Measurements from ENCODE around the gene MS4A18.

Gene MS4A18

DNA sequence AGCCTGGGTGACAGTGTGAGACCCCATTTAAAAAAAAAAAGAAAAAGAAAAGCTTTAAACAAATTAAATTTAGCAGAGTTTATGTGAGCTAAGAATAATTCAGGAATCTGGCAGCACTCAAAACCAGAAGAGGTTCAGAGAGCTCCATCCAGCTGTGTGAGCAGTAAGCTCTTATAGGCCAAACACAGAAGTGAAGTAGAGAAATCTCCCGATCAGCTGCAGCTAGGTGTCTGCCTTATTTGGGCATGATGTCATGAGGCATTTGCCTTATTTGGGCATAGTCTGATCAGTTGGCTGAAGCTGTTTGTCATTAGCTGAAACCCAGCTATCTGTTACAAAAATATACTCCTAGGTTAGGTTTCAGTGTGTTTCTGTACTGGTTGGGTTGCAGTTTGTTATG is 40.4 kb downstream of the MS4A18 start:
- no peak for TF ChIP-seq EZH2 (IDR thresholded peaks at IDR 0.05; ENCODE audit: borderline replicate concordance, low read depth, low read length, severe bottlenecking)
- TF ChIP-seq, protein P1, sequence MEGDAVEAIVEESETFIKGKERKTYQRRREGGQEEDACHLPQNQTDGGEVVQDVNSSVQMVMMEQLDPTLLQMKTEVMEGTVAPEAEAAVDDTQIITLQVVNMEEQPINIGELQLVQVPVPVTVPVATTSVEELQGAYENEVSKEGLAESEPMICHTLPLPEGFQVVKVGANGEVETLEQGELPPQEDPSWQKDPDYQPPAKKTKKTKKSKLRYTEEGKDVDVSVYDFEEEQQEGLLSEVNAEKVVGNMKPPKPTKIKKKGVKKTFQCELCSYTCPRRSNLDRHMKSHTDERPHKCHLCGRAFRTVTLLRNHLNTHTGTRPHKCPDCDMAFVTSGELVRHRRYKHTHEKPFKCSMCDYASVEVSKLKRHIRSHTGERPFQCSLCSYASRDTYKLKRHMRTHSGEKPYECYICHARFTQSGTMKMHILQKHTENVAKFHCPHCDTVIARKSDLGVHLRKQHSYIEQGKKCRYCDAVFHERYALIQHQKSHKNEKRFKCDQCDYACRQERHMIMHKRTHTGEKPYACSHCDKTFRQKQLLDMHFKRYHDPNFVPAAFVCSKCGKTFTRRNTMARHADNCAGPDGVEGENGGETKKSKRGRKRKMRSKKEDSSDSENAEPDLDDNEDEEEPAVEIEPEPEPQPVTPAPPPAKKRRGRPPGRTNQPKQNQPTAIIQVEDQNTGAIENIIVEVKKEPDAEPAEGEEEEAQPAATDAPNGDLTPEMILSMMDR (IDR thresholded peaks at IDR 0.05; ENCODE audit: borderline replicate concordance, extremely low read depth, low read length, poor library complexity, severe bottlenecking): no peak

DNA sequence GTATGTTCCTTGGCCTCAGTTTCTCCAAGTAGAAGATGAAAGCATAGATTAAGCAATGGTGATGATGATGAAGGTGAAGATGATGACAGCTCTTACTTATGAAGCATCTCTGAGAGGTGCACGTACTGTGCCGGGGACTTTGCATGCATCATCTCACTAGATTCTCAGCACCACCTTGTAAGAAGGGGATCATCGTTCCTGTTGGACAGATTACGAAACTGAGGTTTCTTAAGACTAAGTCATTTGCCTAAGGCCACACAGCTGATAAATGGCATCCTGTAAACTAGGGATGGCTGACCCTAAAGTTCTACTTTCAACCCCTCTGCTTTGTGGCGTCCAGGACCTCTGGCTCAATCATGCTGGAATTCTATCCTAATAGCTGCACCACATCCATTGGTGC is 40.8 kb downstream of the MS4A18 start:
- no peaks in the 10 kb centered on the region; the same call in 1 of the 2 replicates for H4K20me1 ChIP-seq (ENCODE audit: insufficient read depth, low read length)
- H3K4me1 ChIP-seq (ENCODE audit: insufficient read depth, low read length): no peaks in the 10 kb centered on the region
- DNase-seq (no peak), ATAC-seq (ENCODE audit: insufficient read depth, low read depth) (no peak)
- TF ChIP-seq, protein P1 (IDR thresholded peaks at IDR 0.05; ENCODE audit: borderline replicate concordance, extremely low read depth, low read length, poor library complexity, severe bottlenecking): no peak
- no peak for TF ChIP-seq EZH2 (IDR thresholded peaks at IDR 0.05; ENCODE audit: borderline replicate concordance, low read depth, low read length, severe bottlenecking)
- no peak overlapping the region for H3K9ac ChIP-seq (ENCODE audit: low read depth, low read length)
- H3K79me2 ChIP-seq (ENCODE audit: insufficient read depth, low read length): no peaks in the 10 kb centered on the region
- no peaks in the 10 kb centered on the region for H3K9me3 ChIP-seq (ENCODE audit: insufficient read depth, low read length, severe bottlenecking)
- no peaks in the 10 kb centered on the region for H3K27me3 ChIP-seq (ENCODE audit: insufficient read depth, low read length, poor library complexity)
- no peak overlapping the region for H2AFZ ChIP-seq (ENCODE audit: low read depth, low read length)
- no peak overlapping the region for H3K4me3 ChIP-seq (ENCODE audit: low read depth in 1 of 2, low read length in 2 of 2)
- H3K36me3 ChIP-seq (ENCODE audit: insufficient read depth, low read length): no peaks in the 10 kb centered on the region
- no peak overlapping the region for H3K4me2 ChIP-seq (ENCODE audit: insufficient read depth, low read length)
- H3K27ac ChIP-seq (ENCODE audit: low read length): no peak overlapping the region

More for the DNA sequence above, 40.4 kb downstream of the MS4A18 start:
- ATAC-seq (ENCODE audit: insufficient read depth, low read depth) (no peak), DNase-seq (no peak)
- Histone ChIP-seq H3K4me3 (ENCODE audit: low read depth in 1 of 2, low read length in 2 of 2) (no peak overlapping the region), H3K36me3 (ENCODE audit: insufficient read depth, low read length) (no peaks in the 10 kb centered on the region), H3K4me2 (ENCODE audit: insufficient read depth, low read length) (no peak overlapping the region), H3K4me1 (ENCODE audit: insufficient read depth, low read length) (no peaks in the 10 kb centered on the region), H4K20me1 (ENCODE audit: insufficient read depth, low read length) (no peaks in the 10 kb centered on the region; the same call in 1 of the 2 replicates), H2AFZ (ENCODE audit: low read depth, low read length) (no peak overlapping the region), H3K9ac (ENCODE audit: low read depth, low read length) (no peak overlapping the region), H3K27ac (ENCODE audit: low read length) (no peak overlapping the region), H3K27me3 (ENCODE audit: insufficient read depth, low read length, poor library complexity) (no peaks in the 10 kb centered on the region), H3K79me2 (ENCODE audit: insufficient read depth, low read length) (no peaks in the 10 kb centered on the region), H3K9me3 (ENCODE audit: insufficient read depth, low read length, severe bottlenecking) (no peaks in the 10 kb centered on the region)

GRCh38 chr11:60766547-60766946 is 42.0 kb downstream of the MS4A18 start:
- Histone ChIP-seq H3K27me3 (ENCODE audit: insufficient read depth, low read length, poor library complexity) (no peaks in the 10 kb centered on the region), H3K9ac (ENCODE audit: low read depth, low read length) (no peak overlapping the region), H3K79me2 (ENCODE audit: insufficient read depth, low read length) (no peaks in the 10 kb centered on the region), H3K4me1 (ENCODE audit: insufficient read depth, low read length) (no peaks in the 10 kb centered on the region), H3K36me3 (ENCODE audit: insufficient read depth, low read length) (no peaks in the 10 kb centered on the region), H4K20me1 (ENCODE audit: insufficient read depth, low read length) (no peaks in the 10 kb centered on the region; the same call in 1 of the 2 replicates), H3K27ac (ENCODE audit: low read length) (no peak overlapping the region), H3K4me3 (ENCODE audit: low read depth in 1 of 2, low read length in 2 of 2) (no peak overlapping the region), H2AFZ (ENCODE audit: low read depth, low read length) (no peak overlapping the region), H3K4me2 (ENCODE audit: insufficient read depth, low read length) (no peak overlapping the region), H3K9me3 (ENCODE audit: insufficient read depth, low read length, severe bottlenecking) (no peaks in the 10 kb centered on the region)
- TF ChIP-seq, protein P1 (IDR thresholded peaks at IDR 0.05; ENCODE audit: borderline replicate concordance, extremely low read depth, low read length, poor library complexity, severe bottlenecking): no peak
- no peak for TF ChIP-seq EZH2 (IDR thresholded peaks at IDR 0.05; ENCODE audit: borderline replicate concordance, low read depth, low read length, severe bottlenecking)
- ATAC-seq (ENCODE audit: insufficient read depth, low read depth) (no peak), DNase-seq (no peak)

GRCh38 chr11:60767388-60767811 is 42.9 kb downstream of the MS4A18 start:
- Histone ChIP-seq H2AFZ (ENCODE audit: low read depth, low read length) (no peak overlapping the region), H3K4me3 (ENCODE audit: low read depth in 1 of 2, low read length in 2 of 2) (no peak overlapping the region), H3K27me3 (ENCODE audit: insufficient read depth, low read length, poor library complexity) (no peaks in the 10 kb centered on the region), H4K20me1 (ENCODE audit: insufficient read depth, low read length) (no peaks in the 10 kb centered on the region; the same call in 1 of the 2 replicates), H3K27ac (ENCODE audit: low read length) (no peak overlapping the region), H3K9ac (ENCODE audit: low read depth, low read length) (no peak overlapping the region), H3K79me2 (ENCODE audit: insufficient read depth, low read length) (no peaks in the 10 kb centered on the region), H3K9me3 (ENCODE audit: insufficient read depth, low read length, severe bottlenecking) (no peaks in the 10 kb centered on the region), H3K36me3 (ENCODE audit: insufficient read depth, low read length) (no peaks in the 10 kb centered on the region), H3K4me2 (ENCODE audit: insufficient read depth, low read length) (no peak overlapping the region), H3K4me1 (ENCODE audit: insufficient read depth, low read length) (no peaks in the 10 kb centered on the region)
- ATAC-seq (ENCODE audit: insufficient read depth, low read depth): no peak
- TF ChIP-seq EZH2 (IDR thresholded peaks at IDR 0.05; ENCODE audit: borderline replicate concordance, low read depth, low read length, severe bottlenecking): no peak
- TF ChIP-seq, protein P1 (IDR thresholded peaks at IDR 0.05; ENCODE audit: borderline replicate concordance, extremely low read depth, low read length, poor library complexity, severe bottlenecking): no peak
- no peak for DNase-seq
